Measurements from ENCODE around the gene HHAT.

HHAT gene

DNA sequence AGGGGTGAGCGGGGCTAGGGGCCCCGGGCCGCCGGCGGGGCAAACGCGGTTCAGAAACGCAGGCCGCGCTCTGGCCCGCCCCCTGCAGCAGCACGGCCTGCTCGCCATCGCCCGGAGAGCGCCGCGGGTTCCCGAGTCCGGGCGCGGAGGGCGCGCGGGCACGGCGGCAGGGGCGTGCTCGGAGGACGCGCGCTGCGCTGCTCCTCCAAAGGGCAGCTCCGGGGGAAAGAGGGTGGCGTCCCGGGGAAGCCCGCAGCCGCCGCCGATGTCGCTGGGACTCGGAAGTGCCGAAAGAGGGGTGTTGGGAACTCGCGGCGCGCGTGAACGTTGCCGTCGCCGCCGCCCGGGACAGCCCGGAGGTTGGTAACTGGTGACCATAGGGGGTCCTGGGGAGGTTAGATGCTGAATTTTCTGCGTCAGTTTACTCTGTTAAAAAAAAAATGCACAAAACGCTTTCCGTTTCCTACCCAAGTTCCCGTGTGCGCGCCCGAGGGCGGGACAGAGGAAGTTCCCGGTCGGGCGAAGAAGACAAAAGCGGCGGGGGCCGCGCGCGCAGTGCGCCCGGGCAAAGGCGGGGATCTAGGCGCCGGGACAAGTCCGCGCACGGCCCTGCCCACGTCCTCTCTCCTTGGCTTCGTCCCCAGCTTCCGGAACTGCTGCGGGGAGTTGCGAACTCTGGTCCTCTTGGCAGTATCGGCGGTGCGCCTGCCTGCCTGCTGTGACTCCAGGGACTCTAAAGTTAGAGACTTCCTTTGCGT is at the start of gene HHAT:
HHAT (plus strand) TSS at position 157 of the 758 bp plus-strand sequence. CDS start 20,074 bp downstream, outside the sequence.
- Histone ChIP-seq H3K4me3 (ENCODE audit: low read depth, low read length, poor library complexity, severe bottlenecking) (peak within 1 kb of the TSS; percentile 68), H3K4me2 (ENCODE audit: low read length) (peak within 1 kb of the TSS; percentile 95), H3K27me3 (ENCODE audit: insufficient read depth, low read length) (no peaks in the 10 kb centered on the region), H4K20me1 (ENCODE audit: insufficient read depth, low read length) (no peaks in the 10 kb centered on the region), H3K27ac (ENCODE audit: low read depth, low read length, poor library complexity, severe bottlenecking) (no peak within 1 kb of the TSS), H3K79me2 (ENCODE audit: insufficient read depth, low read length) (no peaks in the 10 kb centered on the region), H3K9me2 (ENCODE audit: low read depth, low read length) (no peaks in the 10 kb centered on the region), H3K4me1 (ENCODE audit: insufficient read depth, low read length, severe bottlenecking) (peaks cover 5% of the 10 kb centered on the region), H2AFZ (ENCODE audit: low read length) (peak within 1 kb of the TSS; percentile 91; the same call in 1 of the 2 replicates), H3K36me3 (ENCODE audit: insufficient read depth, low read length) (no peaks in the 10 kb centered on the region), H3K9me3 (ENCODE audit: low read length) (no peaks in the 10 kb centered on the region), H3K9ac (ENCODE audit: low read length) (peak within 1 kb of the TSS; percentile 60), H3F3A (ENCODE audit: insufficient read depth, low read length) (no peaks in the 10 kb centered on the region)
- TF ChIP-seq EZH2 (IDR thresholded peaks at IDR 0.05; ENCODE audit: borderline replicate concordance, low read length): no peak
- TF ChIP-seq, protein P1, sequence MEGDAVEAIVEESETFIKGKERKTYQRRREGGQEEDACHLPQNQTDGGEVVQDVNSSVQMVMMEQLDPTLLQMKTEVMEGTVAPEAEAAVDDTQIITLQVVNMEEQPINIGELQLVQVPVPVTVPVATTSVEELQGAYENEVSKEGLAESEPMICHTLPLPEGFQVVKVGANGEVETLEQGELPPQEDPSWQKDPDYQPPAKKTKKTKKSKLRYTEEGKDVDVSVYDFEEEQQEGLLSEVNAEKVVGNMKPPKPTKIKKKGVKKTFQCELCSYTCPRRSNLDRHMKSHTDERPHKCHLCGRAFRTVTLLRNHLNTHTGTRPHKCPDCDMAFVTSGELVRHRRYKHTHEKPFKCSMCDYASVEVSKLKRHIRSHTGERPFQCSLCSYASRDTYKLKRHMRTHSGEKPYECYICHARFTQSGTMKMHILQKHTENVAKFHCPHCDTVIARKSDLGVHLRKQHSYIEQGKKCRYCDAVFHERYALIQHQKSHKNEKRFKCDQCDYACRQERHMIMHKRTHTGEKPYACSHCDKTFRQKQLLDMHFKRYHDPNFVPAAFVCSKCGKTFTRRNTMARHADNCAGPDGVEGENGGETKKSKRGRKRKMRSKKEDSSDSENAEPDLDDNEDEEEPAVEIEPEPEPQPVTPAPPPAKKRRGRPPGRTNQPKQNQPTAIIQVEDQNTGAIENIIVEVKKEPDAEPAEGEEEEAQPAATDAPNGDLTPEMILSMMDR (IDR thresholded peaks at IDR 0.05; ENCODE audit: low read length): no peak

DNA sequence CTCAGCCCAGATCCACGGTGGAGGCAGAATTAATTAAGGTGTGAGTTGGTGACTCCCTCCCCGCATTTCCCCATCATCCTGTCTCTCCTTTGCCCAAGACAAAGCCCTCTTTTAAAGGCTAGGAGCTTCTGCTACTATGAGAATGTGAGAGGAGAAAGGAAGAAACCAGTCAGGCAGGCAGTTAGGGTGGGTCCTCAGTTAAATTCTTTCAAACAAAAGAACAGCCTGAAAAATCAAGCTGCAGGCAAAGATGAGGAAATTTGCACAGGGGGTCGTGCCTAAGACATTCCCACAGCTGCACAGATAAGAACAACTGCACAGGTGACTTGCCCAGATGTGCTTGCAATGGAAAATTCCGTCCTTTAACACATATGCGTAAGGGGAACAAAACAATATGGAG is 48.5 kb upstream of the HHAT start:
- Histone ChIP-seq H3K9me3 (ENCODE audit: low read length) (0 out of 2 replicates have a peak, but pooled peaks cover 3% of the 10 kb centered on the region), H3K27ac (ENCODE audit: low read depth, low read length, poor library complexity, severe bottlenecking) (no peak overlapping the region), H3K4me1 (ENCODE audit: insufficient read depth, low read length, severe bottlenecking) (no peaks in the 10 kb centered on the region), H3K36me3 (ENCODE audit: insufficient read depth, low read length) (no peaks in the 10 kb centered on the region), H3F3A (ENCODE audit: insufficient read depth, low read length) (no peaks in the 10 kb centered on the region), H3K79me2 (ENCODE audit: insufficient read depth, low read length) (no peaks in the 10 kb centered on the region), H3K9ac (ENCODE audit: low read length) (no peak overlapping the region), H3K27me3 (ENCODE audit: insufficient read depth, low read length) (no peaks in the 10 kb centered on the region; the same call in 1 of the 2 replicates), H3K9me2 (ENCODE audit: low read depth, low read length) (no peaks in the 10 kb centered on the region), H3K4me2 (ENCODE audit: low read length) (no peak overlapping the region), H4K20me1 (ENCODE audit: insufficient read depth, low read length) (no peaks in the 10 kb centered on the region), H3K4me3 (ENCODE audit: low read depth, low read length, poor library complexity, severe bottlenecking) (no peak overlapping the region), H2AFZ (ENCODE audit: low read length) (no peak overlapping the region)
- TF ChIP-seq EZH2 (IDR thresholded peaks at IDR 0.05; ENCODE audit: borderline replicate concordance, low read length): no peak
- TF ChIP-seq, protein P1 (IDR thresholded peaks at IDR 0.05; ENCODE audit: low read length): no peak

- H3K9me3 ChIP-seq (ENCODE audit: low read length): no peaks in the 10 kb centered on the region
- no peak overlapping the region for H3K4me2 ChIP-seq (ENCODE audit: low read length)
- H2AFZ ChIP-seq (ENCODE audit: low read length): no peak overlapping the region
- H3K27ac ChIP-seq (ENCODE audit: low read depth, low read length, poor library complexity, severe bottlenecking): no peak overlapping the region
- H3K4me3 ChIP-seq (ENCODE audit: low read depth, low read length, poor library complexity, severe bottlenecking): no peak overlapping the region
- no peaks in the 10 kb centered on the region for H4K20me1 ChIP-seq (ENCODE audit: insufficient read depth, low read length)
- no peaks in the 10 kb centered on the region for H3K9me2 ChIP-seq (ENCODE audit: low read depth, low read length)
- H3F3A ChIP-seq (ENCODE audit: insufficient read depth, low read length): no peaks in the 10 kb centered on the region
- H3K9ac ChIP-seq (ENCODE audit: low read length): no peak overlapping the region
- H3K36me3 ChIP-seq (ENCODE audit: insufficient read depth, low read length): no peaks in the 10 kb centered on the region
- H3K27me3 ChIP-seq (ENCODE audit: insufficient read depth, low read length): no peaks in the 10 kb centered on the region; the same call in 1 of the 2 replicates
- TF ChIP-seq, protein P1 (IDR thresholded peaks at IDR 0.05; ENCODE audit: low read length): no peak
- no peak for TF ChIP-seq EZH2 (IDR thresholded peaks at IDR 0.05; ENCODE audit: borderline replicate concordance, low read length)
- H3K79me2 ChIP-seq (ENCODE audit: insufficient read depth, low read length): no peaks in the 10 kb centered on the region
- no peaks in the 10 kb centered on the region for H3K4me1 ChIP-seq (ENCODE audit: insufficient read depth, low read length, severe bottlenecking)
These were observed 40.6 kb upstream of the HHAT start for GRCh38 chr1:210288116-210288515.

Measured in OCI-LY1 (cell line).